GM12875 (cell line): ENCODE data around the gene PSMD13.

Experiments
- H3K4me3 ChIP-seq: one replicate; pipeline ENCODE4 v1.5.1; 2011; ENCODE audit warnings: low read depth, low read length, control low read depth
- TF ChIP-seq, protein P1 (sequence below): IDR thresholded peaks from 2 replicates; pipeline ENCODE4 v1.5.1; 2011; ENCODE audit warnings: low read depth, mild to moderate bottlenecking, control low read depth, inconsistent platforms, low read length, moderate library complexity, borderline replicate concordance; ENCODE audit not compliant: insufficient read depth

Gene PSMD13

DNA sequence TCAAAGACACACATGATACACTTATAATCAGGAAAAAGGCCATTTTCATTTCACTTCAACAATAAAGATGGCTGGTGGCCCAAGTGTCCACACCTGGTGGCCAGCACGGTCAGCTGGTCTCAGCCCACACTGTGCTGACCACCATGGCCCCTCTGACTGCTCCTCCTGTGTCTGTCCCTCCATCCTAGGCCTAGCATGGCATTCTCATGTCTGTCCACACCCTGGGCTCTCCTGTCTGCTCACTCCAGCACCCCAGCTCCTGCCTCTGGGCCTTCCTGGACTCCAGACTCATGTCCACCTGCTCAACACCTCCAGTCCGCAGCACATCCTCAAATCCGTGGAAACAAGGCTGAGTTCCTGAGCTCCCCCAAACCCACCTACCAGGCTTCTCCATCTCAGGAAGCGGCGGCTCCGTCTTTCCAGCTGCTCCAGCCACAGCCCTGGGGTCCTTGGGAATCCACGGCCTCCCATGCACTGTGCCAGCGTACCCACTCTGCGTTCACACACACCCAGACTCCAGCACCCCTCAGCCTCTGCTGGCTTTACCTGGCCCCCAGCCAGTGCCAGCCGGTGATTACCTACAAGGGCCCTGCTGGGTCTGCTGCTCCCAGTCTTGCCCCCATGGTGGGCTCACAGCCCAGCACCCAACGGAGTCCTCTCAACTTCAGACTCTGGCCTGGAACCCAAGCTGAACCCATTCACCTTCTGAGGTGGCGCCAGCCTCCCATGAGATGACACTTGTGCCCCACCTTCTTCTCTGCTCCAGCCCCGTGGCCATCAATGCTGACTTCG lies 14.6 kb upstream of the PSMD13 start:
- TF ChIP-seq, protein P1, sequence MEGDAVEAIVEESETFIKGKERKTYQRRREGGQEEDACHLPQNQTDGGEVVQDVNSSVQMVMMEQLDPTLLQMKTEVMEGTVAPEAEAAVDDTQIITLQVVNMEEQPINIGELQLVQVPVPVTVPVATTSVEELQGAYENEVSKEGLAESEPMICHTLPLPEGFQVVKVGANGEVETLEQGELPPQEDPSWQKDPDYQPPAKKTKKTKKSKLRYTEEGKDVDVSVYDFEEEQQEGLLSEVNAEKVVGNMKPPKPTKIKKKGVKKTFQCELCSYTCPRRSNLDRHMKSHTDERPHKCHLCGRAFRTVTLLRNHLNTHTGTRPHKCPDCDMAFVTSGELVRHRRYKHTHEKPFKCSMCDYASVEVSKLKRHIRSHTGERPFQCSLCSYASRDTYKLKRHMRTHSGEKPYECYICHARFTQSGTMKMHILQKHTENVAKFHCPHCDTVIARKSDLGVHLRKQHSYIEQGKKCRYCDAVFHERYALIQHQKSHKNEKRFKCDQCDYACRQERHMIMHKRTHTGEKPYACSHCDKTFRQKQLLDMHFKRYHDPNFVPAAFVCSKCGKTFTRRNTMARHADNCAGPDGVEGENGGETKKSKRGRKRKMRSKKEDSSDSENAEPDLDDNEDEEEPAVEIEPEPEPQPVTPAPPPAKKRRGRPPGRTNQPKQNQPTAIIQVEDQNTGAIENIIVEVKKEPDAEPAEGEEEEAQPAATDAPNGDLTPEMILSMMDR = no peak
- no peak overlapping the region for H3K4me3 ChIP-seq

DNA sequence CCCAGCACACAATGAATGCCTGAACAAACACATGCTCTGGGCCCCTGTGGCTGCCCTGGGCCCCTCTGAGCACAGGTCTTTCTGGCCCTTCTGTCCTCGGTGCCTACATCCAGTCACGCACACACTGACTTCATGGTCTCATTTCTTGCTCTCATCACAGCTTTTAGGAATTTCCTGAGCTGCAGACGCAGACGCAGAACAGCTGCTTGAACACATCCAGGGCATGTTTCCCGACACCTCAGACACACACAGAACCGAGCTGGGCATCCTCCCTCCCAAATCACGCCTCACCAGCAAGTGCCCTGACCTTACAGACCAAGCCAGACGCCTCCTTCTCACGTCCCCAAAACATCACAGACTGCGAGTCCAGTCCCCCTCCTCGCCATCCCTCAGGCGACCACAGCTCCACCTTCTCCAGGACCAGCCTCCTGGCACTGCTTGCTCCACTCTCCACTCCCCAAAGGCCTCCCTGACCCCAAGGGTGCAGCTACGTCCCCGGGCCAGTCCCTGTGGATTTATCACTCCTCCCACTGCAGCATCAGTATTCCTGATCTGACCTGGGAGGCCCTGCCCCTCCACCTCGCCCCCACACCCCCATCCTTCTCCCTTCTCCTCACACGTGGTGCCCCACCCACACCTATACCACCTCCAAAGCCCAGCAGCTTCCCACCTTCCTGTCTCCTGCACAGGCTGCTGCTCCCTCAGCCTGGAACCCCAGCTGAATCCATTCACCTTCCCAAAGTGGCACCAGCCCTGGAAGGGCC lies 13.6 kb upstream of the PSMD13 start:
- TF ChIP-seq, protein P1 = no peak
- H3K4me3 ChIP-seq = no peak overlapping the region

DNA sequence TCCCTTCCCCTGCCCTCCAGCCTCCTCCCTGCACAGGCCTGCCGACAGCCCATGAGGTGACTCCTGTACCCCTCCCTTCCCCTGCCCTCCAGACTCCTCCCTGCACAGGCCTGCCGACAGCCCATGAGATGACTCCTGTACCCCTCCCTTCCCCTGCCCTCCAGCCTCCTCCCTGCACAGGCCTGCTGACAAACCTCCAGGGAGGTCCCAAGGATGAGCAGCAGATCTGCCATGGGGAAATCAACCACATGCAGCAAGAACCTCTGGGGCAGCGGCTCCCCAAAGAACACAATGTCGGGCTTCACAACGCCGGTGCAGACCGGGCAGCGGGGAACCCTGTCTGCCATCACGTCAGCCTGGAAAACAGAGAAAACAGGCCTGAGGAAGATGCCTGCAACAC lies 12.9 kb upstream of the PSMD13 start:
- TF ChIP-seq, protein P1 = no peak
- H3K4me3 ChIP-seq = no peak overlapping the region

DNA sequence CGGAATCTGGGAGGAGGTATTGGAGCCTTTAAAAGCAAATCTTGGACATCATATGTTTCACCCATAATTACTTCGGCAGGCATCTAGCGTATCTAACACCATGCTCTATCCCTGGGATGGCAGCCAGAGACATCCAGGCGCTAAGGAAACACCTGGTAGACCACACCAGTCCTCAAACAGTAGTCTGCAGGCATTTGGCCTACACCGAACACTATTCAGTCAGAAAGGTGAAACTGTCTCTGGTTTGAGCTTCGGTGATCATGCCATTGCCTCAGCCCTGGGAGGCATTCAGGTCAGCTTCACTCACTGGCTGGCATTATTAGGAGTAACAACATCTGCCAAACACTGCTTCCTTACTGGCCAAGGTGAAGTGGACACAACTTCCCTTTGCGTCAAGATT lies 12.4 kb upstream of the PSMD13 start:
- H3K4me3 ChIP-seq = no peak overlapping the region
- TF ChIP-seq, protein P1 = no peak

DNA sequence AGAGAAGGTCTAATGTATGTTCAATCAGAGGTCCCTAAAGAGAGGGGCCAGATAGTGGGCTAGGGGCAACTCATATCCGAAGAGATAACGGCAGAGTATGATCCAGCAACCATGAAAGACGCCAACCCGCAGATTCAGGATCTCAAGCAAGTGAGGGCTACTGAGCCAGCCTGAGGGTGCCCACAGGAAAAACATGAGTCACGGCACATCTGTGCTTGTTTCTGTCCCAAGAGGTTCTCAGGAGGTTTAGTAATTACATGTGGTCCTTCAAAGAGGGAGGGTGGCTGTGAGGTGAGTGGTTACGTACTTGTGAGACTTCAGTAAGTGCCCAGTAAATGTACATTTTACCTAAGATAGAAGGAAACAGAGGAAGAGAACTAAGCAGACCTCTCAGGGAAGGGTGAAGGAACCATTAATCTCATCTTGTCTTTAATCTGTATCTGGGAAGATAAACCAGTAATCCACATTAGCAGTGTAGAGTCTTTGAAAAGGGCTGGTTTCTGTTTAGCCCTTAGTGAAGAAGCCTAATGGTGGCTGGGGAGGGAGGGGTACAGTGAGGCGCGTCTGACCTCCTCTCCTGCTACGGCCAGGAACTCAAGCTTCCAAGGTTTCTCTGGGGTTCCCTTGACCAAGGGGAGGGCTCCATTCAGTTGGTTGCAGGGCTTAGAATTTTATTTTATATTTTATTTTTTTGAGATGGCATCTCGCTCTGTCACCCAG lies 10.9 kb upstream of the PSMD13 start:
- TF ChIP-seq, protein P1 = no peak
- no peak overlapping the region for H3K4me3 ChIP-seq

DNA sequence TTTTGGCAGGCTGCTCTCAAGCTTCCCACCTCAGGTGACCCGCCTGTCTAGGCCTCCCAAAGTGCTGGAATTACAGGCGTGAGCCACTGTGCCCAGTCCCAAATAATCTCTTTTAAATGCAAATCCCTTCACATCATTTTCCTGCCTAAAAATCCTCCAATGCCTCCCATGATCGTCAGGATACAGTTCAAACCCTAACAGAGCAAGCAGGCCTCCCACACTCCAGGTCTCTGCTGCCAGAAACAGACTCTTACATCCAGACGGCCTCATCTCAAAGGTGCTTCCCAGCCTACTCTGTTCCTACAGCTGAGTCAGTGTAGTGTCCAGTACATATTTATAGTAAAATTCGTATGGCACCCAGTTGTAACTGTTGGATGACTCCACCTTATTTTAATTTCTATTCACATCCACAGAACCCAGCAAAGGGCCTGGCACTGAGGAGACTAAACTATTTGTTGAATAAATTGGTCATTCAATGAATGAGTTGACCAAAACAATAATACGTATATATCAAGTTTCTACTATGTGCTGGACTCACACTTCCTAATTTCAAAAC lies 8.9 kb upstream of the PSMD13 start:
- TF ChIP-seq, protein P1 = no peak
- H3K4me3 ChIP-seq = no peak overlapping the region
